Measurements from ENCODE around the gene NOCT. TPM values are rescaled to one million over a fixed set of nuclear protein-coding genes. Genes with fewer than 3 reads are reported as not detected.

Gene NOCT
- total RNA-seq, 1 donor from 2014 or later: 4.2 TPM

DNA sequence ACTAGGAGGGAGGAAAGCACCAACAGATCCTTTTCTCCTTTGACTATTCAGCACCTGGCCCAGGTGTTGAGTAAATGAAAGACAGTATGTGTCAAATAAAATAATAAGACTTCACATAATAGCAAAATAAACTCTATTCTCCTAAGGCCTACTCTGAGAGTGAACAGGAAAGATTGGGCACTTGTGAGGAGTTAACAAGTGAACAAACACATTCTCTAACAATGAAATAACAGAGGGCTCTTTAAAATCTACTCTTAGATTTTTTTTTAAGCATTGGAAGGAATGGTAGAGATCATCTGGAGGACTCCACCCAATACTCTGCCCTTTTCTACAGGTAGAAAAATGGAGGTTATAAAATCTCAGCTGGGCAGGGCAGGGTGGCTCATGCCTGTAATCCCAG is 39.1 kb upstream of the NOCT start:
- no peaks in the 10 kb centered on the region for H3K27me3 ChIP-seq
- no peak overlapping the region for H3K4me3 ChIP-seq
- no peak for TF ChIP-seq POLR2A (IDR thresholded peaks at IDR 0.05)
- TF ChIP-seq, protein P1, sequence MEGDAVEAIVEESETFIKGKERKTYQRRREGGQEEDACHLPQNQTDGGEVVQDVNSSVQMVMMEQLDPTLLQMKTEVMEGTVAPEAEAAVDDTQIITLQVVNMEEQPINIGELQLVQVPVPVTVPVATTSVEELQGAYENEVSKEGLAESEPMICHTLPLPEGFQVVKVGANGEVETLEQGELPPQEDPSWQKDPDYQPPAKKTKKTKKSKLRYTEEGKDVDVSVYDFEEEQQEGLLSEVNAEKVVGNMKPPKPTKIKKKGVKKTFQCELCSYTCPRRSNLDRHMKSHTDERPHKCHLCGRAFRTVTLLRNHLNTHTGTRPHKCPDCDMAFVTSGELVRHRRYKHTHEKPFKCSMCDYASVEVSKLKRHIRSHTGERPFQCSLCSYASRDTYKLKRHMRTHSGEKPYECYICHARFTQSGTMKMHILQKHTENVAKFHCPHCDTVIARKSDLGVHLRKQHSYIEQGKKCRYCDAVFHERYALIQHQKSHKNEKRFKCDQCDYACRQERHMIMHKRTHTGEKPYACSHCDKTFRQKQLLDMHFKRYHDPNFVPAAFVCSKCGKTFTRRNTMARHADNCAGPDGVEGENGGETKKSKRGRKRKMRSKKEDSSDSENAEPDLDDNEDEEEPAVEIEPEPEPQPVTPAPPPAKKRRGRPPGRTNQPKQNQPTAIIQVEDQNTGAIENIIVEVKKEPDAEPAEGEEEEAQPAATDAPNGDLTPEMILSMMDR (IDR thresholded peaks at IDR 0.05): no peak
- TF ChIP-seq POLR2AphosphoS5 (IDR thresholded peaks at IDR 0.05; ENCODE audit: insufficient read depth in 1 of 2, low read depth in 1 of 2): no peak
- H3K9me3 ChIP-seq: no peaks in the 10 kb centered on the region
- no peak overlapping the region for H3K27ac ChIP-seq
- no peaks in the 10 kb centered on the region for H3K36me3 ChIP-seq
- DNase-seq (ENCODE audit: extremely low spot score in 2 of 2): no peak
- H3K4me1 ChIP-seq: no peaks in the 10 kb centered on the region
- intact Hi-C loops (cut with DNase I): no loop called here

DNA sequence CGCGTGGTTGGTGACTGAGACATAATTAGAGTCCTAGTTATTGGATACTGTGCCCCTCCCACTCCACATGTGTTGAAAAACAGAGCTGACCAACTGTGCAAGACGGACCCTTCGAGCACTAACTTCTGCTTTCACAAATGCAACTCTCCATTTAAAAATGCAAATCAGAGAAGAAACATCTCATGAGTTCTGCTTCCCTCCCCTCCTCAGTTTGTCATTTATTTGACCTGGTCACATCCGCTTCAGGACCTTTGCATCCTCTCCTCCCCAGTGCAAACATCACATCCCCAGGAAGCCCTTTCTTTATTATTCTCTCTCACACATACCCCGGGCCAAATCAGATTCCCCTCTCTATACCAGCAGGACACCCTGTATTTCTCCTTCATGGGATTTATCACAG is 38.1 kb upstream of the NOCT start:
- no peaks in the 10 kb centered on the region for H3K9me3 ChIP-seq
- intact Hi-C loops (cut with DNase I): no loop called here
- TF ChIP-seq POLR2AphosphoS5 (IDR thresholded peaks at IDR 0.05; ENCODE audit: insufficient read depth in 1 of 2, low read depth in 1 of 2) (no peak), POLR2A (IDR thresholded peaks at IDR 0.05) (no peak)
- TF ChIP-seq, protein P1 (IDR thresholded peaks at IDR 0.05): no peak

DNA sequence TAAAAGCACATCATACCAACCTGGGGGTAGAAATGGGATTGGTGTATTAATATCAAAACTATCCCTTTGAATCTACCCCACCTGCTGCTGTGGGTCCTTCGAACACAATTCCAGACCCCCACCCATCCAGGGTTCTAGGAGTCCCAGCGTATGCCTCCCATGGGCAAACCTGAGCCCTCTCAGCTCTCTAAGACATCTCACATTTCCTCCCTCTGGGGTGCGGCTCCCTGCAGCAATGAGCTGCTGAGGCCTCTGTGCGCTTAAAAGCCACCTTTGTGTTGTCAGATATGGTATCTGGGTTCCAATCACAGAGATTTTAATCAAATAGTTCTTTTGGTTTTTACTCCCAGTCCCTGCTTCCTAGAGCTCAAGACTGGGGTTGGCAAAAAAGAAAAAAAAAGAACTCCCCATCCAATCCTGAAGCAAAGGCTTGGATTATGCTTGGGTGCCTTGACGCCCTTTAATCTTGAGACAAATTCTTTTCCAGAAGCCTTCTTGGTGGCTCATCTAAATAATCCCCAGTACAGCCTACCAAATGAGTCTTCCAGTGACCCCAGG is 37.5 kb upstream of the NOCT start:
- H3K27me3 ChIP-seq: no peaks in the 10 kb centered on the region
- H3K9me3 ChIP-seq: no peaks in the 10 kb centered on the region
- H3K27ac ChIP-seq: no peak overlapping the region
- no peak overlapping the region for H3K4me3 ChIP-seq
- H3K36me3 ChIP-seq: no peaks in the 10 kb centered on the region
- TF ChIP-seq POLR2A (IDR thresholded peaks at IDR 0.05) (no peak), POLR2AphosphoS5 (IDR thresholded peaks at IDR 0.05; ENCODE audit: insufficient read depth in 1 of 2, low read depth in 1 of 2) (no peak)
- TF ChIP-seq, protein P1 (IDR thresholded peaks at IDR 0.05): no peak
- no peak for DNase-seq (ENCODE audit: extremely low spot score in 2 of 2)
- peaks cover 8% of the 10 kb centered on the region for H3K4me1 ChIP-seq
- intact Hi-C loops (cut with DNase I): no loop called here

More for the DNA sequence above, 38.1 kb upstream of the NOCT start:
- no peaks in the 10 kb centered on the region for H3K36me3 ChIP-seq
- H3K4me1 ChIP-seq: peaks cover 3% of the 10 kb centered on the region
- no peaks in the 10 kb centered on the region for H3K27me3 ChIP-seq
- no peak overlapping the region for H3K4me3 ChIP-seq
- no peak for DNase-seq (ENCODE audit: extremely low spot score in 2 of 2)
- no peak overlapping the region for H3K27ac ChIP-seq

DNA sequence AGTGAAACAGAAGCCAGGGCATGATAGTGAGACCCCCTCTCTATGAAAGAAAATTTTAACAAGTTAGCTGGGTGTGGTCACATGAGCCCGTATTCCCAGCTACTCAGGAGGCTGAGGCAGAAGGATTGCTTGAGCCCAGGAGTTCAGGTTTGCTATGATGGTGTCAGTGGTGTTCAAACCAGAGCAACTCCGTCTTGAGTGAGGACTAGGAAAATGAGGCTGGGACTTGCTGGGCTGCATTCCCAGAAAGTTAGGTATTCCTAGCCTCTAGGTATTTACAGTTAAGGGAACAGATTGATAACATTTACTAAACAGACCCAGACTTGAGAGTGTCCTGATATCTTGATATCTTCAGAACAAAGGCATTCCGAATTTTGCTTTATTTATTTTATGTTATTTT is 37.0 kb upstream of the NOCT start:
- Histone ChIP-seq H3K4me1 (peaks cover 8% of the 10 kb centered on the region), H3K9me3 (no peaks in the 10 kb centered on the region), H3K4me3 (no peak overlapping the region), H3K27me3 (no peaks in the 10 kb centered on the region), H3K36me3 (no peaks in the 10 kb centered on the region), H3K27ac (no peak overlapping the region)
- TF ChIP-seq POLR2A (IDR thresholded peaks at IDR 0.05) (no peak), POLR2AphosphoS5 (IDR thresholded peaks at IDR 0.05; ENCODE audit: insufficient read depth in 1 of 2, low read depth in 1 of 2) (no peak)
- TF ChIP-seq, protein P1 (IDR thresholded peaks at IDR 0.05): no peak
- intact Hi-C loops (cut with DNase I): no loop called here
- no peak for DNase-seq (ENCODE audit: extremely low spot score in 2 of 2)

DNA sequence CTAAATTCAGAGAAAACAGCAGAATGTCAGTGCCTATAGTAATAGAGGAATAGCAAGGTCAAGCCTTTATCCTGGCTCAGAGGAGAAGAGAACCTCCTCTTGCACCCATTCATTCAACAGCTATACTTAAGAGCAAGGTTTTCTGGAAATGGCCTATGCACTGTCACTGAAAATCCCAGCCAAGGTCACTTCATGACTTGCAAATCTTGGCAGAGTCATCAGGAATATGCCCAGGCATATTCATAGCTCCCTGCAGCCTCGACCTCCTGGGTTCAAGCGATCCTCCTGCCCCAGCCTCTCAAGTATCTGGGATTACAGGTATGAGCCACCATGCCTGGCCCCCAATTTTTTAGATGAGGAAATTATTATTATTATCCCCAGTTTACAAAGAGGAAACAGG is 35.8 kb upstream of the NOCT start:
- H3K4me1 ChIP-seq: peaks cover 8% of the 10 kb centered on the region
- no peaks in the 10 kb centered on the region for H3K36me3 ChIP-seq
- no peak overlapping the region for H3K4me3 ChIP-seq
- H3K9me3 ChIP-seq: no peaks in the 10 kb centered on the region
- DNase-seq (ENCODE audit: extremely low spot score in 2 of 2): no peak
- TF ChIP-seq POLR2AphosphoS5 (IDR thresholded peaks at IDR 0.05; ENCODE audit: insufficient read depth in 1 of 2, low read depth in 1 of 2) (no peak), POLR2A (IDR thresholded peaks at IDR 0.05) (no peak)
- TF ChIP-seq, protein P1 (IDR thresholded peaks at IDR 0.05): no peak
- H3K27me3 ChIP-seq: no peaks in the 10 kb centered on the region
- intact Hi-C loops (cut with DNase I): no loop called here
- H3K27ac ChIP-seq: no peak overlapping the region

Data from vagina (tissue), 2 donors.